ENCODE results near the gene ABCC1.

Gene ABCC1

GRCh38 chr16:16166085-16166484 is 216.7 kb downstream of the ABCC1 start:
- no peaks in the 10 kb centered on the region for H3K4me1 ChIP-seq (ENCODE audit: control insufficient read depth, insufficient read depth, low read length, poor library complexity, severe bottlenecking)
- H3K9me3 ChIP-seq (ENCODE audit: control insufficient read depth, low read length), result no peaks in the 10 kb centered on the region
- H3K36me3 ChIP-seq (ENCODE audit: control insufficient read depth, insufficient read depth, low read length), result no peaks in the 10 kb centered on the region
- H3K27me3 ChIP-seq (replicated peaks; ENCODE audit: control insufficient read depth, insufficient read depth, low read length, poor library complexity, severe bottlenecking), result no peaks in the 10 kb centered on the region
- no peak overlapping the region for H3K4me3 ChIP-seq (ENCODE audit: insufficient read depth, low read depth, low read length, poor library complexity, severe bottlenecking)
- H3K27ac ChIP-seq (ENCODE audit: insufficient read depth, low read length, poor library complexity, severe bottlenecking), result no peak overlapping the region
- DNase-seq, result no peak

- H3K27ac ChIP-seq (ENCODE audit: insufficient read depth, low read length, poor library complexity, severe bottlenecking), result no peak overlapping the region
- H3K36me3 ChIP-seq (ENCODE audit: control insufficient read depth, insufficient read depth, low read length), result no peaks in the 10 kb centered on the region
- no peak for DNase-seq
- H3K4me1 ChIP-seq (ENCODE audit: control insufficient read depth, insufficient read depth, low read length, poor library complexity, severe bottlenecking), result no peaks in the 10 kb centered on the region
- H3K4me3 ChIP-seq (ENCODE audit: insufficient read depth, low read depth, low read length, poor library complexity, severe bottlenecking), result no peak overlapping the region
- no peaks in the 10 kb centered on the region for H3K27me3 ChIP-seq (replicated peaks; ENCODE audit: control insufficient read depth, insufficient read depth, low read length, poor library complexity, severe bottlenecking)
- no peaks in the 10 kb centered on the region for H3K9me3 ChIP-seq (ENCODE audit: control insufficient read depth, low read length)
Measured at GRCh38 chr16:16166949-16167348, 217.5 kb downstream of the ABCC1 start.

DNA sequence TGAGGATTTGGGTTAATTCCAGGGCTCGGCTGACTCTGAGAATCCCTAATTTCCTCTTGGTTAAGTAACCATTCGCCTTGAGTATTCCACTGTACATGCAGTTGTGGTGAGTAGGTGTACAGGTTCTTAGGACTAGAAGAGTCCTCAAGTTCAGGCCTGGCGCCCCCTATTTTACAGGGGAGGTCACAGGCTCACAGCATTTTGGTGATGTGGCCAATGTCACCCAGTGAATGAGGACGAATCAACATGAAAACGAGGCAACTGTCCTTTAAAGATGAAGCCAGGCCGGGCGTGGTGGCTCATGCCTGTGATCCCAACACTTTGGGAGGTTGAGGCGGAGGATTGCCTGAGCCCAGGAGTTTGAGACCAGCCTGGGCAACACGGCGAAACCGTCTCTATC is 218.5 kb downstream of the ABCC1 start:
- H3K4me1 ChIP-seq (ENCODE audit: control insufficient read depth, insufficient read depth, low read length, poor library complexity, severe bottlenecking), result no peaks in the 10 kb centered on the region
- H3K36me3 ChIP-seq (ENCODE audit: control insufficient read depth, insufficient read depth, low read length), result no peaks in the 10 kb centered on the region
- no peaks in the 10 kb centered on the region for H3K27me3 ChIP-seq (replicated peaks; ENCODE audit: control insufficient read depth, insufficient read depth, low read length, poor library complexity, severe bottlenecking)
- H3K27ac ChIP-seq (ENCODE audit: insufficient read depth, low read length, poor library complexity, severe bottlenecking), result no peak overlapping the region
- H3K4me3 ChIP-seq (ENCODE audit: insufficient read depth, low read depth, low read length, poor library complexity, severe bottlenecking), result no peak overlapping the region
- no peak for DNase-seq
- no peaks in the 10 kb centered on the region for H3K9me3 ChIP-seq (ENCODE audit: control insufficient read depth, low read length)

- Histone ChIP-seq H3K27me3 (replicated peaks; ENCODE audit: control insufficient read depth, insufficient read depth, low read length, poor library complexity, severe bottlenecking) (no peaks in the 10 kb centered on the region), H3K27ac (ENCODE audit: insufficient read depth, low read length, poor library complexity, severe bottlenecking) (no peak overlapping the region), H3K4me1 (ENCODE audit: control insufficient read depth, insufficient read depth, low read length, poor library complexity, severe bottlenecking) (no peaks in the 10 kb centered on the region), H3K4me3 (ENCODE audit: insufficient read depth, low read depth, low read length, poor library complexity, severe bottlenecking) (no peak overlapping the region), H3K36me3 (ENCODE audit: control insufficient read depth, insufficient read depth, low read length) (no peaks in the 10 kb centered on the region), H3K9me3 (ENCODE audit: control insufficient read depth, low read length) (no peaks in the 10 kb centered on the region)
- no peak for DNase-seq
Measured at GRCh38 chr16:16168431-16168830, 219.0 kb downstream of the ABCC1 start.

GRCh38 chr16:16169615-16170014 is 220.2 kb downstream of the ABCC1 start:
- no peaks in the 10 kb centered on the region for H3K4me1 ChIP-seq (ENCODE audit: control insufficient read depth, insufficient read depth, low read length, poor library complexity, severe bottlenecking)
- H3K27ac ChIP-seq (ENCODE audit: insufficient read depth, low read length, poor library complexity, severe bottlenecking), result no peak overlapping the region
- no peaks in the 10 kb centered on the region for H3K36me3 ChIP-seq (ENCODE audit: control insufficient read depth, insufficient read depth, low read length)
- no peak overlapping the region for H3K4me3 ChIP-seq (ENCODE audit: insufficient read depth, low read depth, low read length, poor library complexity, severe bottlenecking)
- DNase-seq, result no peak
- H3K9me3 ChIP-seq (ENCODE audit: control insufficient read depth, low read length), result no peaks in the 10 kb centered on the region
- no peaks in the 10 kb centered on the region for H3K27me3 ChIP-seq (replicated peaks; ENCODE audit: control insufficient read depth, insufficient read depth, low read length, poor library complexity, severe bottlenecking)

DNA sequence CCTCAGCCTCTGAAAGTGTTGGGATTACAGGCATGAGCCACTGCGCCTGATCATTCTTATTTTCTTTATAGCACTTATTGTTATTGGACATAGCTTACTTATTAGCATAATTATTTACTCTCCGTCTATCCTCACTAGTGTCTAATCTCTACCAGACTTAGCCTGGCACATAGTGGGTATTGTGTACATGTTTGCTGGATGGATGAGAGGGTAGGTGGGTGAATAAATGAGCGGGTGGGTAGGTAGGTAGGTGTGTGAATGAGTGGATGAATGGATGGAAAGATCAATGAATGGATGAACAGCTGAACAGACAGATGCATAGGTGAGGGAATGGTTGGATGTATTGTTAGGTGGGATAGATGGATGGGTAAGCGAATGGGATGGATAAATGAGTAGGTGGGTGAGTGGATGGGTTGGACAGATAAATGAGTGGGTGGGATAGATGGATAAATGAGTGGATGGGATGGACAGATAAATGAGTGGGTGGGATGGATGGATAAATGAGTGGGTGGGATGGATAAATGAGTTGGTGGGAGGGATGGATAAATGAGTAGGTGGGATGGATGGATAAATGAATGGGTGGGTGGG is 222.0 kb downstream of the ABCC1 start:
- no peak for DNase-seq
- no peak overlapping the region for H3K27ac ChIP-seq (ENCODE audit: insufficient read depth, low read length, poor library complexity, severe bottlenecking)
- no peaks in the 10 kb centered on the region for H3K36me3 ChIP-seq (ENCODE audit: control insufficient read depth, insufficient read depth, low read length)
- no peak overlapping the region for H3K4me3 ChIP-seq (ENCODE audit: insufficient read depth, low read depth, low read length, poor library complexity, severe bottlenecking)
- no peaks in the 10 kb centered on the region for H3K4me1 ChIP-seq (ENCODE audit: control insufficient read depth, insufficient read depth, low read length, poor library complexity, severe bottlenecking)
- H3K9me3 ChIP-seq (ENCODE audit: control insufficient read depth, low read length), result no peaks in the 10 kb centered on the region
- H3K27me3 ChIP-seq (replicated peaks; ENCODE audit: control insufficient read depth, insufficient read depth, low read length, poor library complexity, severe bottlenecking), result no peaks in the 10 kb centered on the region

GRCh38 chr16:16172991-16173390 is 223.6 kb downstream of the ABCC1 start:
- Histone ChIP-seq H3K4me3 (ENCODE audit: insufficient read depth, low read depth, low read length, poor library complexity, severe bottlenecking) (no peak overlapping the region), H3K27me3 (replicated peaks; ENCODE audit: control insufficient read depth, insufficient read depth, low read length, poor library complexity, severe bottlenecking) (no peaks in the 10 kb centered on the region), H3K27ac (ENCODE audit: insufficient read depth, low read length, poor library complexity, severe bottlenecking) (no peak overlapping the region), H3K4me1 (ENCODE audit: control insufficient read depth, insufficient read depth, low read length, poor library complexity, severe bottlenecking) (no peaks in the 10 kb centered on the region), H3K9me3 (ENCODE audit: control insufficient read depth, low read length) (no peaks in the 10 kb centered on the region), H3K36me3 (ENCODE audit: control insufficient read depth, insufficient read depth, low read length) (no peaks in the 10 kb centered on the region)
- DNase-seq, result no peak

DNA sequence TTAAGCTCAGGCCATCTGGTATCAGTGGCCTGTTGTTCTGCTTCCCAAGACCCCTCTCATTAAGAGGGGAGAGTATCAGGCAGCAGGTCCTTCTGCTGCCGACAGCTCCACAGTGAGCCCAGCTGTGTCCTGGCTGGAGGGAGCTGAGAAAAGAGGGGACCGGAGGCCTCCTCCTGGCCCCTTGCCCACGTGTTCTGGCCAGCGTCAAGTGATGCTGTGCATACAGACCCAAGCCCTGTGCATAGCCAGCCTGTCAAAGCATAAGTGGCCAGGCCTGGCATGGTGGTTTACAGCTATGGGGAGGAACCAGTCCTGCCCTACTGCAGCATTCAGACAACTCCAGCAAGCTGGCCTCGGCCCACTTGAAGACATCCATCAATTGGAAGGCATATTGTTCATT is 225.9 kb downstream of the ABCC1 start:
- no peaks in the 10 kb centered on the region for H3K36me3 ChIP-seq (ENCODE audit: control insufficient read depth, insufficient read depth, low read length)
- no peak overlapping the region for H3K27ac ChIP-seq (ENCODE audit: insufficient read depth, low read length, poor library complexity, severe bottlenecking)
- H3K27me3 ChIP-seq (replicated peaks; ENCODE audit: control insufficient read depth, insufficient read depth, low read length, poor library complexity, severe bottlenecking), result no peaks in the 10 kb centered on the region
- no peak overlapping the region for H3K4me3 ChIP-seq (ENCODE audit: insufficient read depth, low read depth, low read length, poor library complexity, severe bottlenecking)
- no peak for DNase-seq
- no peaks in the 10 kb centered on the region for H3K4me1 ChIP-seq (ENCODE audit: control insufficient read depth, insufficient read depth, low read length, poor library complexity, severe bottlenecking)
- H3K9me3 ChIP-seq (ENCODE audit: control insufficient read depth, low read length), result no peaks in the 10 kb centered on the region

DNA sequence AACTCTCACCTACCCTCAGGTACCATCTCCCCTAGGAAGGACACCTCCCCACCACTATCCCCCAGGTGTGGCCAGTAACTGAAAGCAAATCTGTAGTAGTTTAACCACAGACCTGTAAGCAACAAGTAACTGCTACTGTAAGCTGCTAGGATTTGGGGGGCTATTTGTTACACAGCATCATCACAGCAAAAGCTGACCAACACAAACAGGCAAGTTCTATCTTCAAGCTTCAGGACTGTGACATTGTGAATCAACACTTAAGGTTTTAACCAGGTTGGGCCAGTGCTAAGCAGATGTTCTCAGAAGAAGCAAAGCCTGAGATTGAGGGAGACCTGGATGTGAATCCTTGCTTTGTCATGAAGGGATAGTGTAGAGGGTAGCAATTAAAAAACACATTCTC is 226.9 kb downstream of the ABCC1 start:
- Histone ChIP-seq H3K9me3 (ENCODE audit: control insufficient read depth, low read length) (no peaks in the 10 kb centered on the region), H3K4me3 (ENCODE audit: insufficient read depth, low read depth, low read length, poor library complexity, severe bottlenecking) (no peak overlapping the region), H3K36me3 (ENCODE audit: control insufficient read depth, insufficient read depth, low read length) (no peaks in the 10 kb centered on the region), H3K27me3 (replicated peaks; ENCODE audit: control insufficient read depth, insufficient read depth, low read length, poor library complexity, severe bottlenecking) (no peaks in the 10 kb centered on the region), H3K27ac (ENCODE audit: insufficient read depth, low read length, poor library complexity, severe bottlenecking) (no peak overlapping the region), H3K4me1 (ENCODE audit: control insufficient read depth, insufficient read depth, low read length, poor library complexity, severe bottlenecking) (no peaks in the 10 kb centered on the region)
- no peak for DNase-seq

GRCh38 chr16:16178455-16179162 is 229.2 kb downstream of the ABCC1 start:
- no peaks in the 10 kb centered on the region for H3K36me3 ChIP-seq (ENCODE audit: control insufficient read depth, insufficient read depth, low read length)
- no peak overlapping the region for H3K4me3 ChIP-seq (ENCODE audit: insufficient read depth, low read depth, low read length, poor library complexity, severe bottlenecking)
- no peak for DNase-seq
- H3K4me1 ChIP-seq (ENCODE audit: control insufficient read depth, insufficient read depth, low read length, poor library complexity, severe bottlenecking), result no peaks in the 10 kb centered on the region
- H3K27me3 ChIP-seq (replicated peaks; ENCODE audit: control insufficient read depth, insufficient read depth, low read length, poor library complexity, severe bottlenecking), result no peaks in the 10 kb centered on the region
- H3K27ac ChIP-seq (ENCODE audit: insufficient read depth, low read length, poor library complexity, severe bottlenecking), result no peak overlapping the region
- H3K9me3 ChIP-seq (ENCODE audit: control insufficient read depth, low read length), result no peaks in the 10 kb centered on the region
